ENCODE data around the gene OR52N4. TPM values are rescaled to one million over a fixed set of nuclear protein-coding genes. Genes with fewer than 3 reads are reported as not detected.
"Not testable (repeated sequence)": the region's sequence is repeated elsewhere in the genome, so short reads cannot be mapped to it uniquely, and the experiment has no call there.

The OR52N4 gene
- total RNA-seq, result not detected
- polyA plus RNA-seq, result under 1 TPM in 1 of 2 donors, not detected in 1; 0.07 TPM

- Histone ChIP-seq H3K4me3 (no peak within 1 kb of the TSS), H3K36me3 (no peaks in the 10 kb centered on the region), H3K9me3 (no peaks in the 10 kb centered on the region), H3K4me1 (no peaks in the 10 kb centered on the region), H3K27ac (no peak within 1 kb of the TSS), H3K27me3 (peaks cover 0 to 7% (median 2%) of the 10 kb centered on the region in 4 donors)
- 96 to 100% methylated on average over 1 of the region's 1 CpG for WGBS, 2 donors
- FAIRE-seq, result no peak
- no peak for DNase-seq
- ATAC-seq, result no peak
- intact Hi-C loops (cut with DNase I), result no loop called here
- no peak for TF ChIP-seq CTCF (IDR thresholded peaks at IDR 0.05)
Observed at GRCh38 chr11:5753943-5754342, at the start of gene OR52N4. Gene OR52N4, plus strand, starts transcription at chr11:5754243. Its CDS starts 498 bp downstream, at chr11:5754741.

GRCh38 chr11:5705688-5706087, 48.4 kb upstream of the OR52N4 start:
- Histone ChIP-seq H3K27ac (no peak overlapping the region), H3K4me1 (no peaks in the 10 kb centered on the region), H3K27me3 (no peaks in the 10 kb centered on the region), H3K36me3 (peaks cover 0 to 3% (median 0%) of the 10 kb centered on the region in 3 donors), H3K4me3 (no peak overlapping the region), H3K9me3 (no peaks in the 10 kb centered on the region)
- no peak for TF ChIP-seq CTCF (IDR thresholded peaks at IDR 0.05)
- no peak for ATAC-seq
- no peak for DNase-seq
- intact Hi-C loops (cut with DNase I), result no loop called here
- whole genome bisulfite sequencing, 2 donors, result 88 to 89% methylated on average over 4 of the region's 4 CpGs
- no peak for FAIRE-seq

GRCh38 chr11:5712507-5712906, 41.5 kb upstream of the OR52N4 start:
- H3K27ac ChIP-seq, result no peak overlapping the region
- FAIRE-seq (peak; percentile 26), ATAC-seq (peak in 3 of 4 donors; percentile 41 to 59 (median 58)), DNase-seq (no peak)
- no peak overlapping the region for H3K4me3 ChIP-seq
- peak; percentile 18 to 34 (median 26) for TF ChIP-seq CTCF (IDR thresholded peaks at IDR 0.05)
- intact Hi-C loops (cut with DNase I), result no loop called here
- H3K9me3 ChIP-seq, result no peaks in the 10 kb centered on the region
- no peaks in the 10 kb centered on the region for H3K27me3 ChIP-seq
- no peaks in the 10 kb centered on the region for H3K4me1 ChIP-seq
- no peaks in the 10 kb centered on the region for H3K36me3 ChIP-seq
- 24 to 43% methylated on average over 1 of the region's 1 CpG for WGBS, 2 donors

GRCh38 chr11:5713695-5714094, 40.3 kb upstream of the OR52N4 start:
- Histone ChIP-seq H3K36me3 (no peaks in the 10 kb centered on the region), H3K4me3 (no peak overlapping the region), H3K27ac (no peak overlapping the region), H3K9me3 (no peaks in the 10 kb centered on the region), H3K4me1 (no peaks in the 10 kb centered on the region), H3K27me3 (no peaks in the 10 kb centered on the region)
- no peak for TF ChIP-seq CTCF (IDR thresholded peaks at IDR 0.05)
- no peak for FAIRE-seq
- no peak for DNase-seq
- no peak for ATAC-seq
- WGBS, 2 donors, result 61 to 77% methylated on average over 5 of the region's 5 CpGs
- intact Hi-C loops (cut with DNase I), result no loop called here

GRCh38 chr11:5716518-5716917, 37.5 kb upstream of the OR52N4 start:
- H3K4me1 ChIP-seq; ATAC-seq; H3K27me3 ChIP-seq; H3K9me3 ChIP-seq; DNase-seq; H3K27ac ChIP-seq; H3K36me3 ChIP-seq; FAIRE-seq; H3K4me3 ChIP-seq; intact Hi-C loops (cut with DNase I): not testable (repeated sequence)
- 82 to 100% methylated on average over 1 of the region's 1 CpG for WGBS, 2 donors
